Upper lobe of left lung (tissue), 6 donors: ENCODE data around the gene CTNNBIP1. TPM values are rescaled to one million over a fixed set of nuclear protein-coding genes. Genes with fewer than 3 reads are reported as not detected.

Experiments
- ATAC-seq, 2 donors: fragments of 200-7000 bp; cut with Tn5 transposase; one replicate each; pipeline ENCODE4 v1.9.1; 2022; ENCODE audit warnings: mild to moderate bottlenecking in 2 of 2, moderate library complexity in 2 of 2; ENCODE audit not compliant: low FRiP score in 2 of 2
- DNase-seq, 2 donors: peaks; one replicate each; pipeline ENCODE4 v3.0.0-alpha.2; 2019 to 2020
- H3K27ac ChIP-seq, 4 donors: fragments of 200-600 bp; sonication (generic); one replicate each; pipeline ENCODE4 v1.5.1; 2016 to 2019
- H3K27me3 ChIP-seq, 4 donors: fragments of 200-600 bp; sonication (generic); one replicate each; pipeline ENCODE4 v1.5.1; 2017 to 2019
- H3K36me3 ChIP-seq, 4 donors: fragments of 200-600 bp; sonication (generic); one replicate each; pipeline ENCODE4 v1.5.1; 2016 to 2019
- H3K4me1 ChIP-seq, 4 donors: fragments of 200-600 bp; sonication (generic); one replicate each; pipeline ENCODE4 v1.5.1; 2018 to 2019
- H3K4me3 ChIP-seq, 4 donors: fragments of 200-600 bp; sonication (generic); one replicate each; pipeline ENCODE4 v1.5.1; 2017 to 2019; ENCODE audit warnings: mild to moderate bottlenecking in 2 of 4, moderate library complexity in 1 of 4
- H3K9me3 ChIP-seq, 4 donors: fragments of 200-600 bp; sonication (generic); one replicate each; pipeline ENCODE4 v1.5.1; 2018 to 2019
- CTCF ChIP-seq, 6 experiments: fragments of 450-650 bp in 4 of 6; fragments of 200-600 bp in 2 of 6; sonication (generic) in 2 of 6; IDR thresholded peaks; one replicate each; pipeline ENCODE4 v1.5.1; 2016 to 2019; ENCODE audit warnings: antibody characterized with exemption in 6 of 6
- EP300 ChIP-seq, 4 donors: sonication (generic); formaldehyde crosslinking; IDR thresholded peaks; one replicate each; pipeline ENCODE4 v1.5.1; 2017; ENCODE audit warnings: antibody characterized with exemption in 4 of 4, control low read depth in 2 of 4
- POLR2A ChIP-seq, 4 donors: fragments of 450-650 bp; IDR thresholded peaks; one replicate each; pipeline ENCODE4 v1.5.1; 2016 to 2017; ENCODE audit warnings: antibody characterized with exemption in 4 of 4, mild to moderate bottlenecking in 2 of 4
- POLR2AphosphoS5 ChIP-seq, 2 donors: sonication (generic); formaldehyde crosslinking; IDR thresholded peaks; one replicate each; pipeline ENCODE4 v1.5.1; 2017; ENCODE audit warnings: antibody characterized with exemption in 2 of 2
- WGBS, 2 donors: methylation state at CpG; one replicate each; pipeline ENCODE4 v1.1.5; 2017 to 2018; 5-methylcytosine and 5-hydroxymethylcytosine counted together
- total RNA-seq, 6 donors: library from RNA; depleted of rRNA in 4 of 6; stranded (reverse); fragments of >200 nt in 4 of 6; gene quantifications; one replicate each; pipeline versions ENCODE4 v1.1.0 to v1.2.1, GENCODE V29; 2016 to 2021
- donor health status: DM: no; HTN: no; CAD: no; lungs with moderate emphysema.
- donor health status: DM: no; HTN: yes; CAD: no; lungs with severe emphysema.

Gene CTNNBIP1
- total RNA-seq, 6 donors from 2014 or later, result 39.8 to 85.8 (median 73.1) TPM

DNA sequence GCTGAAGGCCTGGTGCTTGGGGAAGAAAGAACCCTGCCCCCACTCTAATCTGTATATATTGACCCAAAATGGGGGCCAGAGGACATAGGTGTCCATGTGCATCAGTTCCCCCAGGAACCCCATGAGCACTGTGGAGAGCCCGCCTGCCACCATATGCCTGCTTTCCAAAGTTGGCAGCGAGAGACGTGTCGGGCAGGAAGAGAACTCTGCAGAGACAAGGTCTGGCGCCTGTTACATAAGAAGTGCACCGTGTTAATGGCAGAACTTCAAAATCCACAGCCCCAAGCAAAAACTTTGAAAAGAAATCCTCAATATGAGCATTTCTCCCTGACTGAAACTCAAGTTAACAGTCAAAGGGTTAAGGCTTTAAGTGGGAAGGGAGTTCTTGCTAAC is 8.0 kb downstream of the CTNNBIP1 start:
- 54 to 57% methylated on average over 6 of the region's 6 CpGs for WGBS, 2 donors
- TF ChIP-seq POLR2AphosphoS5 (IDR thresholded peaks at IDR 0.05), result no peak
- ATAC-seq (no peak), DNase-seq (no peak)
- Histone ChIP-seq H3K36me3 (no peaks in the 10 kb centered on the region), H3K27ac (peak overlapping the region; percentile 75 to 91 (median 86)), H3K4me3 (no peak overlapping the region), H3K4me1 (peaks cover 25 to 46% (median 33%) of the 10 kb centered on the region in 4 donors), H3K9me3 (no peaks in the 10 kb centered on the region), H3K27me3 (no peaks in the 10 kb centered on the region)

- peak overlapping the region; percentile 75 to 91 (median 86) for H3K27ac ChIP-seq
- 47 to 51% methylated on average over 2 to 9 of the region's 9 CpGs for WGBS, 2 donors
- peak overlapping the region in 2 of 4 donors; percentile 38 to 41 for H3K4me3 ChIP-seq
- no peaks in the 10 kb centered on the region for H3K9me3 ChIP-seq
- DNase-seq, result peak in 1 of 2 donors; percentile 94
- peak; percentile 46 to 92 for ATAC-seq
- no peaks in the 10 kb centered on the region for H3K36me3 ChIP-seq
- TF ChIP-seq EP300 (IDR thresholded peaks at IDR 0.05) (peak in 2 of 4 donors; percentile 29 to 62), CTCF (IDR thresholded peaks at IDR 0.05) (no peak), POLR2AphosphoS5 (IDR thresholded peaks at IDR 0.05) (peak; percentile 22 to 59), POLR2A (IDR thresholded peaks at IDR 0.05) (peak in 1 of 4 donors; percentile 28)
- peaks cover 25 to 39% (median 32%) of the 10 kb centered on the region in 4 donors for H3K4me1 ChIP-seq
- H3K27me3 ChIP-seq, result no peaks in the 10 kb centered on the region
Observed at GRCh38 chr1:9901148-9902059, 8.7 kb downstream of the CTNNBIP1 start.

- ATAC-seq (peak; percentile 92 to 95), DNase-seq (peak in 1 of 2 donors; percentile 97)
- Histone ChIP-seq H3K27me3 (no peaks in the 10 kb centered on the region), H3K4me1 (peaks cover 25 to 40% (median 34%) of the 10 kb centered on the region in 4 donors), H3K4me3 (peak overlapping the region in 3 of 4 donors; percentile 27 to 41 (median 38)), H3K27ac (peak overlapping the region; percentile 75 to 91 (median 86)), H3K9me3 (no peaks in the 10 kb centered on the region), H3K36me3 (no peaks in the 10 kb centered on the region)
- 32 to 43% methylated on average over 13 to 18 of the region's 18 CpGs for WGBS, 2 donors
- peak in 3 of 6 experiments; percentile 30 to 42 (median 35) for TF ChIP-seq CTCF (IDR thresholded peaks at IDR 0.05)
- peak; percentile 85 to 91 for TF ChIP-seq POLR2AphosphoS5 (IDR thresholded peaks at IDR 0.05)
- TF ChIP-seq EP300 (IDR thresholded peaks at IDR 0.05), result peak; percentile 4 to 98 (median 70)
- peak in 3 of 4 donors; percentile 63 to 87 (median 64) for TF ChIP-seq POLR2A (IDR thresholded peaks at IDR 0.05)
Observed at GRCh38 chr1:9900142-9901043, 9.7 kb downstream of the CTNNBIP1 start.

DNA sequence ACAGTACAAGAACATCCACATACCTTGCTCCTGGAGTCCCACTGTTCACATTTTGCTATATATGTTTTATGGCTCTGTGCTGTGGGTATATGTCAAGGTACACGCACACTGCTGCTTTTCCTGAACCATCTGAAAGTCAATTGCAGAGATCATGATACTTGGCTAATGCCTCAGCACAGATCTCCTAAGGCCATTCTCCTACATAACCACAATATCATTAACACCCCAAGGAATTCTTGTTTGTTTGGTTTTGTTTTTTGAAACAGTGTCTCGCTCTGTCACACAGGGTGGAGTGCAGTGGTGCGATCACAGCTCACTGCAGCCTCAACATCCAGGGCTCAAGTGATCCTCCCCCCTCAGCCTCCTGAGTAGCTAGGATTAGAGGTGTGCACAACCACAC is 16.0 kb downstream of the CTNNBIP1 start:
- TF ChIP-seq EP300 (IDR thresholded peaks at IDR 0.05), result no peak
- no peak for TF ChIP-seq CTCF (IDR thresholded peaks at IDR 0.05)
- no peak for TF ChIP-seq POLR2A (IDR thresholded peaks at IDR 0.05)
- no peak for TF ChIP-seq POLR2AphosphoS5 (IDR thresholded peaks at IDR 0.05)
- no peaks in the 10 kb centered on the region for H3K9me3 ChIP-seq
- WGBS, 2 donors, result 82 to 96% methylated on average over 3 of the region's 3 CpGs
- H3K4me3 ChIP-seq, result no peak overlapping the region
- DNase-seq (no peak), ATAC-seq (no peak)
- H3K27me3 ChIP-seq, result no peaks in the 10 kb centered on the region
- no peaks in the 10 kb centered on the region for H3K36me3 ChIP-seq
- peak overlapping the region; percentile 72 to 84 (median 78) for H3K27ac ChIP-seq
- peaks cover 37 to 57% (median 47%) of the 10 kb centered on the region in 4 donors for H3K4me1 ChIP-seq
